GM21786 (cell line): ENCODE measurements around the gene INO80C.

Experiments used
- ATAC-seq: cut with Tn5 transposase; IDR thresholded peaks from one replicate; pipeline ENCODE4 v1.9.1; 2021; ENCODE audit not compliant: unreplicated experiment

Gene INO80C

DNA sequence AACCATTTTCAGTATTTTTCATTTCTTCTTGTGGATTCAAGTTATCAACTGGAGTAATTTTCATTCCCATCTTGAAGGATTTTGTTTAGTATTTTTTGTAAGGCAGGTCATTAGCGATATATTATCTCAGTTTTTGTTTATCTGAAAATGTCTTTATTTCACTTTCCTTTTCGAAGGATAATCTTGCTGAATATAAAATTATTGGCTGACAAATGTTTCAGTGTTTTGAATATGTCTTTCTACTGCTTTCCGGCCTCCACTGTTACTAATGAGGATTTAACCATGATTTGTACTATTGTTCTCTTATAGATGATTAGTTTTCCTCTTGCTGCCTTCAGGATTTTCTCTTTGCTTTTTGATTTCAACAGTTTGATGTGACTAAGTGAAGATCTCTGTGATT is 62.4 kb downstream of the INO80C start:
- ATAC-seq, result no peak

DNA sequence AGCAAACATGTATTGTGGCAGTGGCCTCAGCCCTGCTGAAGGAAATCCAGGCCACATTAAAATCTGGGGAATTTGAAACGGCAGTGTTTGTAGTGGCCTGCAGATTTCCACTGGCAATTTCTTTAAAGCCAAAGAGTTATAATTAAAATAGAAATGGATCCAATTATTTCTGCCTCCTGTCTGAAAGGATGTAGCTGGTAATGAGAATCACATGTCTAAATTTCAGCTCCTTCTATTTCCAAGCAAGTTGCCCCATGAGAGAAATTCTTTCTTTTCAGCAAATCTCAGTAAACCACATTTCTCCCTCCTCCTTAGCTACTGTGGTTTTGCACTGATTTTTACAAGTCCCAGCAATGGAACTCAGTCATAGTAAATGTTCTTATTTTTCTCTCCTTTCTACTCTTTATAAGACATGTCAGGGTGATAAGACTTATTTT is 65.2 kb downstream of the INO80C start:
- no peak for ATAC-seq

DNA sequence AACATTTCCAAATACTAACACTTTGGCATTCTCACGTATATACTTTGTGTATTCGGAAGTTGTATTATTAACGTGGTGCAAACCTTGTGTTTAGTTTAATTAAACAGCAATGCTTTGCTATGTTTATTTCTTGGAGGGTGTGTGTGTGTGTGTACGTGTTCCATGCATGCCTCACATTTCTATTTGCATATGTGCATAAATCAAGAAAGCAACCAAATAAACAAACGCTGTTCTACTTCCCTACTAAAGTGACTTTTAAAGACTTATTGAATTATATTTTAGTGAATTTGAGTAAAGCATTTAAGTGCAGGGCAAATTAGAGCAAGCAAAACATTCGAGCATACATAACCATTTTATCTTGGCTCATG is 66.4 kb downstream of the INO80C start:
- no peak for ATAC-seq

DNA sequence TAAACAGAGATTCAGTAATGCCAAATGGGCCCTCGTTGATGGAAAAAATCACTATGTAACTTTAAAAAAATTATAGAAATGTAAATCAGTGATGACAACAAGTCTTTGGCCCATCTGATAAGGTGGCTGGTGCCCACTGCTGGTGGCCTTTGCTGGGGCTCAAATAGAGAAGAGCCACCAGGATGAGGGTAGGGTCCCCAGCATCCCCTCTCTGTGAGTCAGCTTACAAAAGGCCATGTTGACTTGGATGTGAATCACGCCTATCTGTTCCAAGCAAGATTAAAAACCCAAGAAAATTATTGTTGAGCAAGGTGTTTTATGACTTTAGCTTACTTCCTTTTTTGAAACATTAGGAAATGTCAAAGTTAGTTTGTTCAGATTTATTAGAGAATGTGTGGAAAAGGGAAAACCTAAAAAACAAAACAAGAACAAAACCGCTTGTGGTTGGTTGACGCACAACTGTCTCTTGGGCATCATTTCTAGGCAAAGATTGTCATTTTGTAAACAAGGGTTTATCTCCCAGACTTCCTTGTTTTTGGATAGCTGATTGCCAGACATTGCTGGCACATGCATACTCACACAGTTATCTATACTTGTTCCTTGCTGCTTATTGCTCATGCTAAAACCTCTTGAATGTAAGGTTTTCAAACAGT is 66.9 kb downstream of the INO80C start:
- no peak for ATAC-seq

DNA sequence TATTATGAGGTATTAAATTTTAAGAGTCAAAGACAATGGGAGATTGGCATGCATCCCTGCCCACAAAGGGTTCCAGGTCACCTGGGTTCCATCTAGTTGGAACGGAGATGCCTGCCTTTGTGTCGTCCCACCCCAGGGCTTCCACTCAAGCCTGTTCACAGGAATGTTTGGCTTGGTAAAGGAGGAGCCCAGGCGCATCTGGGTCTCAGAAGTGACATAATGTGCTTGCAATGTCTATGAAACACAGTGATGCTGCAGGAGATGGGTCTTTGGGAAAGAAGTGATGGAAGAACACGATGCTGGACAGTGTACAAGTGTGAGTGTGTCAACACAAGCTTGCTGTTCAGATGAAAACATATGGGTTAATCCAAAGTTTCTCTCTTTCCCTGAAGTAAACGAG is 71.0 kb downstream of the INO80C start:
- no peak for ATAC-seq

DNA sequence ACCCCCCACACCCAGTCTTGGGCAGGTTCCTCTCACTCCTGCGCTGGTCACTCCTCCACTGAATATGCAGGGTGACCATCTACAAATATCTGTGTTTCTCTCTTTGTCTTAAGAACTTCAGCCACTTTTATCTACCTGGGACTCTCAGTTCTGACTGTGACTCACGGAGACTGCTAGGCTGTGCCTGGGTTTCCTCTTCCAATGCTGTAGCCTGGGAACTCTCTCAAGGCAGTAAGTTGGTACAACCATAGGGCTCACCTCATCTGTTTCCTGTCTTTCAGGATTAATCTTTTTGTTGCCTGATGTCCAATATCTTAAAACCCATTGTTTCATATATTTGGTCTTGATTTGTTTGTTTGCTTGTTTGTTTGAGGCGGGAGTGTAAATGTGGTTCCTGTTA is 73.4 kb downstream of the INO80C start:
- ATAC-seq, result no peak

DNA sequence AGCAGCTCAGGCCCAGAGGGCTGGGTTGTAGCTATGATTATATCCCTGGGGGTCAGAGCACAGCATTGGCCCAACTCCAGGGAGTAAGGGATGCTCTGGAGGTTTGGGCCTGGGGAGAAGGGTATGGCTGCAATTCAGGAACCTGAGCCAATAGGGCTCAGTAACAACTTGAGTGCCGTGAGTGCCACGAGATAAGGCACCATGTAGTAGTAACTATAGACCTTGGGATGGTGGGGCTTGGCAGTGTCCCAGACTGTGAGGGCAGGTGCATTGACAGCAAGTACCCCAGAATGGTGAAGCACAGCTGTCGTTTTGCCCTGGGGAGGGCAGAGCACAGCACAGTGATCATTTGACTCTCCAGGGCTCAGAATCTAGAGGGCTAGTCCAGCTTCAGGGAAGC is 75.5 kb downstream of the INO80C start:
- no peak for ATAC-seq

GRCh38 chr18:35418610-35419009 is 79.2 kb downstream of the INO80C start:
- no peak for ATAC-seq
